Central memory CD8-positive, alpha-beta T cell (primary cell): ENCODE results near the gene BRCA1.
"Not testable (repeated sequence)": the region's sequence is repeated elsewhere in the genome, so short reads cannot be mapped to it uniquely, and the experiment has no call there.

Experiments used
- ATAC-seq: fragments of 150-1000 bp; cut with Tn5 transposase; replicated peaks from 2 replicates; pipeline ENCODE4 v1.10.0; 2022; ENCODE audit warnings: mild to moderate bottlenecking, moderate FRiP score, moderate number of reproducible peaks; ENCODE audit not compliant: poor library complexity, severe bottlenecking; ENCODE audit errors: extremely low read depth
- DNase-seq, 2 donors: peaks; one replicate each; pipeline ENCODE4 v3.0.0; 2021; ENCODE audit warnings: low spot score in 2 of 2
- H3K27ac Mint-ChIP-seq: one replicate; pipeline ENCODE4 v1.8.0; 2022; ENCODE audit warnings: low read depth, mild to moderate bottlenecking, moderate library complexity, mixed read lengths
- H3K27me3 Mint-ChIP-seq: one replicate; pipeline ENCODE4 v1.8.0; 2022; ENCODE audit warnings: mixed read lengths
- H3K36me3 Mint-ChIP-seq: one replicate; pipeline ENCODE4 v1.8.0; 2022; ENCODE audit warnings: mild to moderate bottlenecking, moderate library complexity, mixed read lengths; ENCODE audit not compliant: insufficient read depth
- H3K4me1 Mint-ChIP-seq: one replicate; pipeline ENCODE4 v1.8.0; 2022; ENCODE audit warnings: mixed read lengths
- H3K4me3 Mint-ChIP-seq: one replicate; pipeline ENCODE4 v1.8.0; 2022; ENCODE audit warnings: mild to moderate bottlenecking, moderate library complexity, mixed read lengths
- H3K9me3 Mint-ChIP-seq: one replicate; pipeline ENCODE4 v1.8.0; 2022; ENCODE audit warnings: mixed read lengths

Gene BRCA1

GRCh38 chr17:43125967-43126910, 1.1 kb upstream of the BRCA1 start:
- no peak for DNase-seq
- H3K36me3 Mint-ChIP-seq, result peaks cover 18% of the 10 kb centered on the region
- peak overlapping the region; percentile 95 for H3K27ac Mint-ChIP-seq
- no peak for ATAC-seq
- H3K4me3 Mint-ChIP-seq, result peak overlapping the region; percentile 96
- no peaks in the 10 kb centered on the region for H3K27me3 Mint-ChIP-seq
- no peaks in the 10 kb centered on the region for H3K9me3 Mint-ChIP-seq
- H3K4me1 Mint-ChIP-seq, result peaks cover 29% of the 10 kb centered on the region

GRCh38 chr17:43118679-43119615, 6.2 kb downstream of the BRCA1 start:
- ATAC-seq (no peak), DNase-seq (no peak)
- Mint-ChIP-seq H3K4me1 (no peaks in the 10 kb centered on the region), H3K36me3 (peaks cover 6% of the 10 kb centered on the region), H3K4me3 (no peak overlapping the region), H3K27me3 (no peaks in the 10 kb centered on the region), H3K27ac (no peak overlapping the region), H3K9me3 (no peaks in the 10 kb centered on the region)

- Mint-ChIP-seq H3K36me3 (peaks cover 3% of the 10 kb centered on the region), H3K4me3 (no peak overlapping the region), H3K27ac (no peak overlapping the region), H3K4me1 (no peaks in the 10 kb centered on the region), H3K9me3 (no peaks in the 10 kb centered on the region), H3K27me3 (no peaks in the 10 kb centered on the region)
- no peak for ATAC-seq
- DNase-seq, result no peak
Measured at GRCh38 chr17:43114151-43114552, 11.0 kb downstream of the BRCA1 start.

- H3K9me3 Mint-ChIP-seq, result no peaks in the 10 kb centered on the region
- no peaks in the 10 kb centered on the region for H3K4me1 Mint-ChIP-seq
- H3K36me3 Mint-ChIP-seq, result peaks cover 5% of the 10 kb centered on the region
- H3K4me3 Mint-ChIP-seq, result no peak overlapping the region
- DNase-seq (no peak), ATAC-seq (no peak)
- H3K27me3 Mint-ChIP-seq, result no peaks in the 10 kb centered on the region
- no peak overlapping the region for H3K27ac Mint-ChIP-seq
Measured at GRCh38 chr17:43106552-43106951, 18.6 kb downstream of the BRCA1 start.

GRCh38 chr17:43105146-43105545, 20.0 kb downstream of the BRCA1 start:
- peaks cover 5% of the 10 kb centered on the region for H3K36me3 Mint-ChIP-seq
- ATAC-seq, result no peak

GRCh38 chr17:43104665-43105064, 20.5 kb downstream of the BRCA1 start:
- no peaks in the 10 kb centered on the region for H3K4me1 Mint-ChIP-seq
- H3K4me3 Mint-ChIP-seq, result no peak overlapping the region
- peaks cover 4% of the 10 kb centered on the region for H3K36me3 Mint-ChIP-seq
- no peaks in the 10 kb centered on the region for H3K27me3 Mint-ChIP-seq
- ATAC-seq (no peak), DNase-seq (no peak)
- H3K9me3 Mint-ChIP-seq, result no peaks in the 10 kb centered on the region
- no peak overlapping the region for H3K27ac Mint-ChIP-seq

More at GRCh38 chr17:43105146-43105545, 20.0 kb downstream of the BRCA1 start:
- Mint-ChIP-seq H3K9me3 (no peaks in the 10 kb centered on the region), H3K4me1 (no peaks in the 10 kb centered on the region), H3K27me3 (no peaks in the 10 kb centered on the region), H3K4me3 (no peak overlapping the region), H3K27ac (no peak overlapping the region)
- DNase-seq, result no peak

- not testable (repeated sequence) for H3K4me1 Mint-ChIP-seq, DNase-seq, H3K4me3 Mint-ChIP-seq, H3K36me3 Mint-ChIP-seq, H3K27me3 Mint-ChIP-seq, ATAC-seq, H3K9me3 Mint-ChIP-seq, H3K27ac Mint-ChIP-seq
Measured at GRCh38 chr17:43095364-43095763, 29.8 kb downstream of the BRCA1 start.

GRCh38 chr17:43094129-43094835, 30.9 kb downstream of the BRCA1 start:
- Mint-ChIP-seq H3K4me1 (no peaks in the 10 kb centered on the region), H3K4me3 (no peak overlapping the region), H3K36me3 (peaks cover 2% of the 10 kb centered on the region), H3K27ac (no peak overlapping the region), H3K9me3 (no peaks in the 10 kb centered on the region), H3K27me3 (no peaks in the 10 kb centered on the region)
- DNase-seq (no peak), ATAC-seq (no peak)

GRCh38 chr17:43092901-43093300, 32.3 kb downstream of the BRCA1 start:
- Mint-ChIP-seq H3K27me3 (no peaks in the 10 kb centered on the region), H3K4me3 (no peak overlapping the region), H3K36me3 (peaks cover 2% of the 10 kb centered on the region), H3K9me3 (no peaks in the 10 kb centered on the region), H3K4me1 (no peaks in the 10 kb centered on the region), H3K27ac (no peak overlapping the region)
- DNase-seq (no peak), ATAC-seq (no peak)

- no peak for ATAC-seq
- Mint-ChIP-seq H3K9me3 (no peaks in the 10 kb centered on the region), H3K4me1 (no peaks in the 10 kb centered on the region), H3K27me3 (no peaks in the 10 kb centered on the region), H3K4me3 (no peak overlapping the region), H3K27ac (no peak overlapping the region), H3K36me3 (peaks cover 4% of the 10 kb centered on the region)
- DNase-seq, result no peak
Measured at GRCh38 chr17:43090022-43090421, 35.1 kb downstream of the BRCA1 start.

GRCh38 chr17:43085474-43085873, 39.7 kb downstream of the BRCA1 start:
- Mint-ChIP-seq H3K4me1 (no peaks in the 10 kb centered on the region), H3K9me3 (no peaks in the 10 kb centered on the region), H3K27ac (no peak overlapping the region), H3K27me3 (no peaks in the 10 kb centered on the region), H3K4me3 (no peak overlapping the region), H3K36me3 (peaks cover 4% of the 10 kb centered on the region)
- ATAC-seq (no peak), DNase-seq (no peak)

GRCh38 chr17:43079641-43080302, 45.4 kb downstream of the BRCA1 start:
- ATAC-seq (no peak), DNase-seq (no peak)
- H3K4me1 Mint-ChIP-seq, result no peaks in the 10 kb centered on the region
- H3K4me3 Mint-ChIP-seq, result no peak overlapping the region
- no peaks in the 10 kb centered on the region for H3K27me3 Mint-ChIP-seq
- H3K9me3 Mint-ChIP-seq, result no peaks in the 10 kb centered on the region
- no peak overlapping the region for H3K27ac Mint-ChIP-seq
- peaks cover 3% of the 10 kb centered on the region for H3K36me3 Mint-ChIP-seq
